Measurements from ENCODE around the gene PTPRM. TPM values are rescaled to one million over a fixed set of nuclear protein-coding genes. Genes with fewer than 3 reads are reported as not detected.

Gene PTPRM
- total and polyA plus RNA-seq, 2 donors (not counting 3 experiments of a cell fraction or from before 2014, with no cell fraction given) = 37.4 to 43.7 TPM

DNA sequence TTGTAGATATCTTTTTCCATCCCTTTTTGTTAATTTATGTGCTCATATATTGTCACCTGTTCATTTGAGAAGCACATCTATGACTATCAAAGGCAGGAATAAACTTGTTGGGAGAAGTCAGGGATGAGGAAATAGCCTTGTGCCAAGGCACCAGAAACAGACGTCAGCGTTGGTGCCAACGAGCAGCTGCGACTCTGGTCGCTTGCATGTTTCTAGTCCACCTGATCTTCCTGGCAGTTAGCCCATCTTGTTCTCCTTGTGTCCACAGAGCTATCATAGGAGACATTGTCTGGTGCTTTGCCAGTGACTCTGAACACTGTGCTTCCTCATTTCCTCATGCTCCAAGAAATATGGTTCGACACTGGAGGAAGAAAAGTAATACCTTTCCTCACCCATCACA is 374.4 kb downstream of the PTPRM start:
- intact Hi-C loops (cut with micrococcal nuclease) (no loop called here), dilution Hi-C loops (cut with MboI; ENCODE audit: extremely low pct_ligation_motif_present, low sequenced_read_pairs) (no loop called here)
- FAIRE-seq (no peak), DNase-seq (ENCODE audit: low read depth, low spot score) (peak; percentile 35)
- Histone ChIP-seq H3K4me3 (replicated peaks in 1 of 3; ENCODE audit: insufficient read depth in 1 of 3, low read depth in 1 of 3, low read length in 3 of 3) (no peak overlapping the region), H4K20me1 (replicated peaks; ENCODE audit: control insufficient read depth, extremely low read depth, insufficient read depth, low read length) (no peaks in the 10 kb centered on the region), H3K9ac (replicated peaks; ENCODE audit: extremely low read depth, insufficient read depth, low read length) (no peak overlapping the region), H3K27me3 (ENCODE audit: control insufficient read depth in 2 of 2, insufficient read depth in 2 of 2, low read length in 2 of 2) (no peaks in the 10 kb centered on the region), H3K27ac (ENCODE audit: insufficient read depth, low read depth, low read length) (no peak overlapping the region), H3K9me3 (replicated peaks; ENCODE audit: control insufficient read depth, insufficient read depth, low read length) (no peaks in the 10 kb centered on the region), H3K4me2 (ENCODE audit: insufficient read depth, low read length) (no peak overlapping the region), H3K79me2 (ENCODE audit: control insufficient read depth, insufficient read depth, low read length) (no peaks in the 10 kb centered on the region), H3K4me1 (ENCODE audit: control insufficient read depth, extremely low read depth, insufficient read depth, low read length) (peaks cover 11% of the 10 kb centered on the region), H2AFZ (ENCODE audit: low read depth, low read length) (no peak overlapping the region), H3K36me3 (ENCODE audit: control insufficient read depth in 2 of 2, extremely low read depth in 1 of 2, insufficient read depth in 2 of 2, low read length in 2 of 2) (no peaks in the 10 kb centered on the region), H3K9me1 (replicated peaks; ENCODE audit: control insufficient read depth, extremely low read depth, insufficient read depth, low read length) (no peaks in the 10 kb centered on the region)
- CTCF ChIA-PET = no interaction called here
- BruUV-seq (replicated peaks) = no TSS peak
- TF ChIP-seq FOS (IDR thresholded peaks at IDR 0.05; ENCODE audit: borderline replicate concordance, insufficient read depth, low read length) (no peak), POLR2AphosphoS5 (IDR thresholded peaks at IDR 0.05; ENCODE audit: insufficient read depth, low read depth, low read length) (no peak), POLR2A (IDR thresholded peaks at IDR 0.05; ENCODE audit: low read depth, low read length) (no peak), GATA2 (IDR thresholded peaks at IDR 0.05; ENCODE audit: insufficient read depth, insufficient read length, low read depth, low read length) (no peak), MYC (IDR thresholded peaks at IDR 0.05; ENCODE audit: low read depth, low read length) (no peak), JUN (IDR thresholded peaks at IDR 0.05; ENCODE audit: borderline replicate concordance, insufficient read depth, insufficient read length, low read depth) (no peak), EZH2 (IDR thresholded peaks at IDR 0.05; ENCODE audit: borderline replicate concordance, low read depth, low read length, severe bottlenecking) (no peak)
- TF ChIP-seq, protein P1, sequence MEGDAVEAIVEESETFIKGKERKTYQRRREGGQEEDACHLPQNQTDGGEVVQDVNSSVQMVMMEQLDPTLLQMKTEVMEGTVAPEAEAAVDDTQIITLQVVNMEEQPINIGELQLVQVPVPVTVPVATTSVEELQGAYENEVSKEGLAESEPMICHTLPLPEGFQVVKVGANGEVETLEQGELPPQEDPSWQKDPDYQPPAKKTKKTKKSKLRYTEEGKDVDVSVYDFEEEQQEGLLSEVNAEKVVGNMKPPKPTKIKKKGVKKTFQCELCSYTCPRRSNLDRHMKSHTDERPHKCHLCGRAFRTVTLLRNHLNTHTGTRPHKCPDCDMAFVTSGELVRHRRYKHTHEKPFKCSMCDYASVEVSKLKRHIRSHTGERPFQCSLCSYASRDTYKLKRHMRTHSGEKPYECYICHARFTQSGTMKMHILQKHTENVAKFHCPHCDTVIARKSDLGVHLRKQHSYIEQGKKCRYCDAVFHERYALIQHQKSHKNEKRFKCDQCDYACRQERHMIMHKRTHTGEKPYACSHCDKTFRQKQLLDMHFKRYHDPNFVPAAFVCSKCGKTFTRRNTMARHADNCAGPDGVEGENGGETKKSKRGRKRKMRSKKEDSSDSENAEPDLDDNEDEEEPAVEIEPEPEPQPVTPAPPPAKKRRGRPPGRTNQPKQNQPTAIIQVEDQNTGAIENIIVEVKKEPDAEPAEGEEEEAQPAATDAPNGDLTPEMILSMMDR (IDR thresholded peaks at IDR 0.05; ENCODE audit: extremely low read depth in 1 of 2, insufficient read depth in 1 of 2, low read depth in 1 of 2, low read length in 2 of 2) = no peak
- TF ChIP-seq, protein P2, sequence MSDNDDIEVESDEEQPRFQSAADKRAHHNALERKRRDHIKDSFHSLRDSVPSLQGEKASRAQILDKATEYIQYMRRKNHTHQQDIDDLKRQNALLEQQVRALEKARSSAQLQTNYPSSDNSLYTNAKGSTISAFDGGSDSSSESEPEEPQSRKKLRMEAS (IDR thresholded peaks at IDR 0.05; ENCODE audit: insufficient read depth, insufficient read length) = no peak
- POLR2A ChIA-PET = no interaction called here

Measured in endothelial cell of umbilical vein (primary cell).